ENCODE results near the gene KCTD5.

GRCh38 chr16:2712063-2712441 is 29.7 kb downstream of the KCTD5 start:
- TF ChIP-seq BHLHE40 (IDR thresholded peaks at IDR 0.05; ENCODE audit: borderline replicate concordance) (no peak), L3MBTL2 (conservative IDR thresholded peaks at IDR 0.05) (no peak), FOXK2 (IDR thresholded peaks at IDR 0.05) (no peak), SUZ12 (IDR thresholded peaks at IDR 0.05) (no peak), ELF4 (IDR thresholded peaks at IDR 0.05) (no peak), LEF1 (IDR thresholded peaks at IDR 0.05; ENCODE audit: borderline replicate concordance) (no peak), TARDBP (IDR thresholded peaks at IDR 0.05) (no peak), FOXM1 (IDR thresholded peaks at IDR 0.05; ENCODE audit: borderline replicate concordance) (no peak), PKNOX1 (IDR thresholded peaks at IDR 0.05) (no peak), SP1 (IDR thresholded peaks at IDR 0.05) (no peak), HDGF (IDR thresholded peaks at IDR 0.05; ENCODE audit: borderline replicate concordance) (no peak), CTBP1 (IDR thresholded peaks at IDR 0.05; ENCODE audit: borderline replicate concordance) (no peak)
